Measurements from ENCODE around the gene IFNLR1. TPM values are rescaled to one million over a fixed set of nuclear protein-coding genes. Genes with fewer than 3 reads are reported as not detected.

IFNLR1 gene
- polyA plus RNA-seq, 3 donors: 5.3 to 6.8 (median 5.4) TPM

- no peak for DNase-seq (ENCODE audit: extremely low read depth in 1 of 11, low read depth in 9 of 11, low spot score in 4 of 11)
These were observed 70.0 kb downstream of the IFNLR1 start for GRCh38 chr1:24117132-24117531.

DNA sequence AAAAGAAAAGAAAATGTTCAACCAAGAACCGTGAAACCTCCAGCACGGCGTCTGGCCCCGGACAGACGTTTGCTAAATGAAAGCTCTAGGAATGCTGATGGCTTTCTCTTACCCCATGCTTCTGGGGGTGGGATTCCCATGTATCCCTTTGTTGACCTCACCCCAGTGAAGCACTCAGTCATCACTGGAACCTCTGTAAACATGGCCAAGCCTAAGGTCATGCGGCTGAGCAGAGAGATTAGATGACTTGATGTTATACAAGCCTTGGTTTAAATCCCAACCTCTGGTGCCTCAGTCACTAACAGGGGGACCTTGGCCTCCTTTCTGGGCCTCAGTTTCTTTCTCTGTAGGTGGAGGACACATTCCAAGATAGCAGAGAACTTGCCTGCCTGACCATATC, 72.3 kb downstream of the IFNLR1 start:
- no peak for DNase-seq (ENCODE audit: extremely low read depth in 1 of 11, low read depth in 9 of 11, low spot score in 4 of 11)

- no peak for DNase-seq (ENCODE audit: extremely low read depth in 1 of 11, low read depth in 9 of 11, low spot score in 4 of 11)
These were observed 73.5 kb downstream of the IFNLR1 start for GRCh38 chr1:24113641-24114033.

DNA sequence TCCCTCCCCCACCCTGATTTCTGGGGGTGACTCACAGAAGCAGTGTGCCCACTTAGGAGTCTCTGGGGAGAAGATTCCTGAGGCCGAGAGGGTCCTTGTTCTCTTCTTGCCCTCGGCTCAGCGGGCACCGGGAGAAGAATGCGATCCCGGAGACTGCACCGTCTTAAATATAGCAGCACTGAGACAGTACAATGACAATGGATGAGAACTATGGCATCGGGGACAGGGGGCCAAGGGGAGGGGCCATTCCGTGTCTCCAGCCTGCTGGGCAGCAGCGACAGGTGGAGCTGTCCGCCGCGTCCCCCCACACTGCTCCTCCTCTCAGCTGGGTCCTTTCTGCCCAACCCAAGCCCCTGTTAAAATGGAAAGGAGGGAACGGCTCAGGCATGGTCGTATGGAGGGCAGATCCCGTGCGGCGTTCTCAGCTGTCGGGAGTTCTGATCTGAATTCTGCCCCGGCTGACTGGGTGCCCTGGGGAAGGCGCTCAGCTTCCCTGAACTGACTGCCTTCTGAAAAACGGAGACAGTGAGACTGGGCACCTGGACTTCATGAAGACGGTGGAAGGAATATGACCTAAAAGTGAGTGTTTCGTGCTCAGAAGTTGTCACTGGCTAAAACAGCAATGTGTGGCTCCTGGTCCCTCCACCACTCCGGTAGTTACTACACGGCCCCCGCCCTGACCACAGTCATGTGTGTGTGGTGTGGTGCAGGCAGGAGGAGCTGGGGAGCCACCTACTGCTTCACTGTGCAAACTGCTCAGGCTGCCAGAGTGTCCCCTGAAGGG, 74.9 kb downstream of the IFNLR1 start, which contains the start of gene MYOM3:
Gene MYOM3, minus strand, starts transcription at position 140 of the 784 bp plus-strand sequence. CDS start 3,499 bp downstream, outside the sequence.
- DNase-seq (ENCODE audit: extremely low read depth in 1 of 11, low read depth in 9 of 11, low spot score in 4 of 11): peak in 2 of 11 donors; percentile 55 to 65

DNA sequence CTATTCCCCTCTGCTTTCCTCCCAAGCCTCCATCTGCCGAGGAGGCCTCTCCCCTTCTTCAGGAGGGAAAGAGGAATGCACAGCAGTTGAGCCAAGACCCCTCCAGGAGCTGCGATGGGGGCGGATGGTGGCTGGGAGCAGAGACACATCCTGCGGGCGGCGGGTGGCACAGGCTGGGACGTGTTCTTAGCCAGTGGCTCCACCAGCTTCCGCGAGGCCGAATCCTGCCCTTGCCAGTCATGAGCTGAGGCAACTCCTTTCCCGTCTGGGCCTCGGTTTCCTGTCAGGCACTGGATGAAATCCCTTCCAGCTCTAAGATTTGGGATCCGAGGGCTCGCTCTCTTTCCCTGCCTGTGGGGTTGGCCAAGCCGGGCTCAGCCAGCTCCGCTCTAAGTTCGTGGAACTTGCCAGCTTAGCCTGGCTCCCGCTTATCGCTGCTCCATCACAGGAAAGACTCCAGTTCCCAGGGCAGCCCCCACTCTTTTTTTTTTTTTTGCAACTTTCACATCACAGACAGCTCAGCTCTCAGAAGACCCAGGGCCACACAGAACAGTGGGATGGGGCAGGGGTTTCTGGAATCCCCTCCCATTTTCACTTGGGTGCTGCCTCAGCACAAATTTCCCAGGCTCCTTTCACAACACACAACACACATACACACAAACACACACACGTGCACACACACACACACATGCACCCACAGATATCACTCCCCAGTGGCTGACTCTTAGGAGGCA, 75.7 kb downstream of the IFNLR1 start:
- DNase-seq (ENCODE audit: extremely low read depth in 1 of 11, low read depth in 9 of 11, low spot score in 4 of 11): no peak

DNA sequence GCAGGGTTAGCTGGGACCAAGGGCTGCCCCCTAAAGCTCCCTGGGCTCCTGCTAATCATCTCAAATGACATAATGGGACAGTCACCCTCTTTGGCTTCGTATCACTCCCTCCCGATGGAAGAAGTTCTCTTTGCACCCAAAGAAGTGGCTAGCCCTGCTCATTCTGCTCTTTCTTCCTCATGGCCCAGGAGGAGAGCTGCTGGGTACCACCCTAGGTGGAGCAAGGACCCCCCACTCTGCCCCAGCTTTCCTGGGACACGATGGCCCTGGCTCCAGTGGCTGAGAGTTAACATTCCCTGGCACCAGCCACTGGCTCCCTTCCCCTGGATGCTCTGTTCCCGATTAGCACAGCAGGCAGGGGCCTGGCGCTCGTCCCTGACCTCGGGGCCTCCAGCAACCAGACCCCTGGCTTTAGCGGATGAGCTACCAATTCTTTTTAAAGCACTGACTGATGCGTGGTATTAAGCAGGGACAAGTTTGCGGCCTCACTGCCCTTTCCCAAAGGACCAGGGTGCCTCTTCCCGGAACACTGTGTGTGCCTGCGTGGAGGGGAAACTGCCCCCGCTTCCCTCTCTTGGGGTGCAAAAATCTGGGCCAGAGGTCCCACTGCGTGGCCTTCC, 76.3 kb downstream of the IFNLR1 start:
- no peak for DNase-seq (ENCODE audit: extremely low read depth in 1 of 11, low read depth in 9 of 11, low spot score in 4 of 11)

DNA sequence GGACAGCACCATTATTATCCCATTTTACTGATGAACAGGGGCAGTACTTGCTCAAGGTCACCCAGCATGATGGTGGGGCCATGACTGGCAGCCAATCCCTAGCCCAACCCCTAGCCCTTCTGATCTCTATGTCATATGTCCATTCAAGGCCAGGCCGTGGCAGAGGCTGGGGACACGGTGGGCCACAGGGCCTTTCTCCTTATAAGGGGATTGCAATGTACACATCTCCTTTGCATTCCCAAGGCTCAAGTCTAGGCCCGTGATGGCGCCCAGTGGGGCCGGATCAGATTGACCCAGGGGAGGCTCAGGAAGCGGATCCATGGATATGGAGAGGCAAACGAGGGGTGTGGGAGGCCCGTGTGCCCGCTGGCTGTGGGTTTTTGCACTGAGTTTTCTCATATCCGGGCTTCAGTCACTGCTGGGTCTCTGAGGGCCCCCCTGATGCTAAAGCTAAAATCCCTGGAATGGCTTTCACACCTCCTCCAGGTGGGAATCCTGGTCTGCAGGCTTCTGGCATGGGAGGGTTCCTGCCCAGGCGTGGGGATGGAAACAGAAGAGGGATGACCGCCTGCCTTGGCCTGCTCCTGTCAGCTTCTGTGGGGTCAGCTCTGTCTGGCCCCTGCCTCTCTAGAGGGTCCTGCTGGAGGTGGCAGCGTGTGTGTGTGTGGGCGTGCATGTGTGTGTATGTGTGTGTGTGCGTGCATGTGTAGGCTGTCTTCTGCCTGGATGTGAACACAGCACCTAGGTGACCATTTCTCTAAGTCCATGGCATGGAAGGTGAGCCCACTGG, 77.2 kb downstream of the IFNLR1 start:
- DNase-seq (ENCODE audit: extremely low read depth in 1 of 11, low read depth in 9 of 11, low spot score in 4 of 11): no peak

DNA sequence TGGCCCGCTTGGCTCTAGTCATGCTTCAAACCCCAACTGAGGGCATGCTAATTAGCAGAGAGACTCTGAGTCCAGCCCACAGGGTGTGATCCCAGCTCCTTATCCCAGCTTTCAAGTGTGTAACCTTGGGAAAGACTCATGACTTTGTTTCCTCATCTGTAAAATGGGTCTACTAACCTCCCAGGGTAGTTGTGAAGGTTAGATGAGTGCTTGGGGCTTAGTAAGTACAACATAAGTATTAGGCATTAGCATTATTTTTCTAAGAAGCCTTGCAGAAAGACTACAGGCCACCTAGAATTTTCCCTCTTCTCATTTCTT, 78.0 kb downstream of the IFNLR1 start:
- DNase-seq (ENCODE audit: extremely low read depth in 1 of 11, low read depth in 9 of 11, low spot score in 4 of 11): no peak

DNA sequence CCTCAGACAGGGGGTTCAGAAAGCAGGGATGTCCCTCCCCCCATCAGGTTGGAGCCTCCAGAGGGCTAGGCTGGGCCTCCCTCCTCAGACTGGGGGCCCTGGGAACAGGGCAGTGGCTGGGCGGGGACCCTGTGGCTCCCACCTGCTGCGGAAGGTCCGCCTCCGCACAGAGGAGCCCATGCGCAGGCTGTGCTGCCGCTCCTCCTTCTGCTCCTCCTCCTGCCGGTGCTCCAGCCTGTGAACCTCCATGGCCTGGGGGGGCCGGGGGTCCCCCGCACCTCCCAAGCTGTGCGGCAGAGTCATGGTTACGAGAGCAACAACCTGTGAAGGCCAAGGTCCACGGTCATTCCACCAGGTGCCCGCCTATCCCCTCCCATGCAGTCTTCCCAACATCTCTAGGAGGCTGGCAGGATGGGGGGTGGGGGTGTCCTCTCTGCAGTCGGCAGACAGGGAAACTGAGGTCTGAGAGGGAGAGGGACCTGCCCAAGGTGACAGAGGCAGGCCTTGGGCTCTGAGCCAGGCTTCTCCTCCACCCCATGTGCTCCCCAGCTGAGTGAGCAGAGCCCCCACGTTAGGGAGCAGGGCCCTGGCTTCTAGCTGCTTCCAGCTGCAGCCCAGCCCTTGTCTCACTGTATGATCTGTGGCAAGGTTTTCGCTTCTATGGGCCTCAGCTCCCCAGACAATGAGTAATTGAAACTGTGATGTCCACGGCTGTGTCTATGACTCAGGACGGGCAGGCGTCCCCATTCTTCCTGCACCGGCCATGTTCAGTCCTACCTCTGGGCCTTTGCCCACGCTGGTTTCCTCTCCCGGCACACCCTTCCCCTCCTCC, 78.5 kb downstream of the IFNLR1 start:
- peak in 1 of 11 donors; percentile 61 for DNase-seq (ENCODE audit: extremely low read depth in 1 of 11, low read depth in 9 of 11, low spot score in 4 of 11)

DNA sequence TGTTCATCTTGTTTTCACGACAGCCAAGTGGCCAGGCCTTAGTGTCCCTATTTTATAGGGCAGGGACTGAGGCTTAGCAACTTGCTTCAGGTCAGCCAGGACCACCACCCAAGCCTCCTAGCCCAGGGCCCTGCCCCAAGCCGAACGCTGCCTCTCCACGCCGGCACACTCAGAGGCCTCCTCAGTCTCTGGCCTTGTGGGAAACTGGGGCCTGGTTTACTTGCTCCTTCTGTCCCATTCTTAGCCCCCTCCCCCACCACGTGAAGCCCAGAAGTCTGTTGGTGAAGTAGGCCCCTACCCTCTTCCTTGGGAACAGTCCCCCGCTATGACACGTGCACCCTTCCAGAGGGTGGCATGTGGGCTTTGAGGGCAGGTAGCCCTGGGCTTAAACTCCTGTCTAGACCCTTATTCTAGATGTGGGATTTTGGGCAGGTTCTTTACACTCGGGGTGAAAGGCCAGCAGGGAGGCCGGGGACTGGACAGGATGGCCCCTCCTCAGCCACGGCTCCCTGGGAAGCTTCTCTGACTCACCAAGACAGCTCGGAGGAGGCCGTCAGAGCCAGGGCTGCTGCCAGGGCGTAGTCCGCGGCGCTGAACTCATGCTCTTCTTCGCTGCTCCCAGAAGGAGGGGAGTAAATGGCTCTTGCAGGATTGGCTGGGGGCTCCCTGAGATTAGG, 79.5 kb downstream of the IFNLR1 start:
- no peak for DNase-seq (ENCODE audit: extremely low read depth in 1 of 11, low read depth in 9 of 11, low spot score in 4 of 11)

DNA sequence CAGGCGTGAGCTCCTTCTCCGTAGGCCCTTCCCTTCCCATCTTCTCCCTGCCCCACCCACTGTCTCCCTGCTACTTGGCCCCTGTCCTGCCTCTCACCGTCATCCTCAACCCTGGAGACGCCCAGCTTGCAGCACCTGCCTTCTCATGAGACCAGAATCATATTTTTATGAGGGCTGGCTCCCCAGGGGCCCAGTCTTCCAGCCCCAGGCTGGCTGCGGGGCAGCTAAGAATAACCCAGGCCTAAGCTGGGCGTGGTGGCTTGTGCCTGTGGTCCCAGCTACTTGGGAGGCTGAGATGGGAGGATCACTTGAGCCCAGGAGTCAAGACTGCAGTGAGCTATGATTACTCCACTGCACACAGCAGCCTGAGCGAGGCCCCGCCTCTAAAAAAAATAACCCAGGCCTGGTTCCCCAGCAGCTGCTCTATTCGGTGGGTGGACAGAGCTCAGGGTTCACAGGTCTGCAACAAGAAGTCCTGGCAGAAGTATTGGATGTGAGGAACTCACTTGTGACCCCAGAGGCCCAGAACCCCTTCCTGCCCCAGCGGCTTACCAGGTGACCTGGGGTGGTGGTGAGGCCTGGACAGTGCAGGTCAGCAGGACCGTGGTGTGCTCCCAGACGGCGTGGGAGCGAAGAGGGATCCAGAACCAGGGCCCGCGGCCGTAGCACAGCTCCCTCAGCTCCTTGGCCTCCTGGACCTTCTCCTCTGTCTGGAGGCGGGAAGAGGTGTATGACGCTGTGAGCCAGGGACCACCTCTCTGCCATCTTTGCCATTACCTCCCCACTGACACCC, 81.5 kb downstream of the IFNLR1 start:
- no peak for DNase-seq (ENCODE audit: extremely low read depth in 1 of 11, low read depth in 9 of 11, low spot score in 4 of 11)

DNA sequence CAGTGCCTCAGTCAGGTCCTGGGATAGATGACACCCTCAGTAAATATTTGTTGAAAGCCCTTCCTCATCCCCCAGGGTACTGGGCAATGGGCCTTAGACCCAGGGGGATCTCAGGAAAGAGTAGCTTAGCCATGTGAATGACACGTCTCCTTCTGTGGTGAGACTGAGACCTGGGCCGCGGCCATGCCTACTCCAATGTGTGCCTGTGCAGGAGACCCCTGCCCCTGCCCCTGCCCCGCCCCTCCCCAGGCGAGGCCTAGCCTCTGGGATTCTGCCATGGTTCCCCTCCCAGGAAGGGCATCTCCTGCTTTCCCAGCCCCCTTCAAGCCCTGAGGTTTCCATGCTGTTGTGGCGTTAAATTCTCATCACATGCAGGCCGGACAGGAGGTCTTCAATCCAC, 82.2 kb downstream of the IFNLR1 start:
- DNase-seq (ENCODE audit: extremely low read depth in 1 of 11, low read depth in 9 of 11, low spot score in 4 of 11): no peak

Other genes starting within 250 kb of the IFNLR1 start
- 100 to 1,000 TPM; 184 to 213 (median 212) TPM for gene PNRC2, start 227.5 kb downstream of the IFNLR1 start, polyA plus RNA-seq (ENCODE audit: insufficient read length in 3 of 3)
- gene SRSF10, start 207.0 kb downstream of the IFNLR1 start, polyA plus RNA-seq (ENCODE audit: insufficient read length in 3 of 3): 100 to 1,000 TPM; 197 to 242 (median 223) TPM
- gene MYOM3, start 75.2 kb downstream of the IFNLR1 start, polyA plus RNA-seq (ENCODE audit: insufficient read length in 3 of 3): 10 to 100 TPM; 18.5 to 32.8 (median 29.9) TPM
- 1 to 10 TPM; 3.5 to 5.1 (median 4.0) TPM for gene IL22RA1, start 44.1 kb downstream of the IFNLR1 start, polyA plus RNA-seq (ENCODE audit: insufficient read length in 3 of 3)
- 1 to 10 TPM; 2.2 to 3.3 (median 2.7) TPM for gene GRHL3, start 132.1 kb upstream of the IFNLR1 start, polyA plus RNA-seq (ENCODE audit: insufficient read length in 3 of 3)
- 10 to 100 TPM; 10.6 to 12.1 (median 11.8) TPM for gene STPG1, start 226.5 kb upstream of the IFNLR1 start, polyA plus RNA-seq (ENCODE audit: insufficient read length in 3 of 3)
- 10 to 100 TPM; 19.5 to 22.3 (median 21.3) TPM for gene NIPAL3, start 228.5 kb upstream of the IFNLR1 start, polyA plus RNA-seq (ENCODE audit: insufficient read length in 3 of 3)

Data from renal cortex interstitium (tissue), 11 donors.